ENCODE results near the gene THSD4.

The THSD4 gene

DNA sequence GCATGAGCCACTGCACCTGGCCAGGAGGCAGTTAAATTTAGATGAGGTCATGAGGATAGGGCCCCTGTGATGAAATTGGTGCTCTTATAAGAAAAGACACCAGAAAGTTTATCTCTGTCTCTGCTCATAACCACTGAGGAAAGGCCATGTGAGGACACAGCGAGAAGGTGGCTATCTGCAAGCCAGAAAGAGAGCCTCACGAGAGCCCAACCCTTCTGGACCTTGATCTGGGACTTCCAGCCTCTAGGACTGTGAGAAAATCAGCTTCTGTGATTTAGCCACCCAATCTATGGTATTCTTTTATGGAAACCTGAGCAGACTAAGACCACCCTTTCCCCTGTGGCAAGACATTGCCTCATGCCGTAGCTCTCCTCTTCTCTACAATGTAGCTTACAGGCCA, 337.6 kb downstream of the THSD4 start:
- peaks cover 5% of the 10 kb centered on the region for H3K4me1 ChIP-seq (ENCODE audit: control insufficient read depth, insufficient read depth, low read length, poor library complexity, severe bottlenecking)
- H3K27ac ChIP-seq (ENCODE audit: low read depth, low read length, severe bottlenecking): no peak overlapping the region
- H3K9me3 ChIP-seq (ENCODE audit: control insufficient read depth, low read length): no peaks in the 10 kb centered on the region
- 95 to 98% methylated on average over 3 of the region's 3 CpGs for WGBS, 2 experiments (ENCODE audit: insufficient coverage in 2 of 2)
- H3K4me3 ChIP-seq (ENCODE audit: extremely low read depth, insufficient read depth, low read length, poor library complexity, severe bottlenecking): no peak overlapping the region
- no peaks in the 10 kb centered on the region for H3K36me3 ChIP-seq (ENCODE audit: control insufficient read depth, insufficient read depth, low read length)

DNA sequence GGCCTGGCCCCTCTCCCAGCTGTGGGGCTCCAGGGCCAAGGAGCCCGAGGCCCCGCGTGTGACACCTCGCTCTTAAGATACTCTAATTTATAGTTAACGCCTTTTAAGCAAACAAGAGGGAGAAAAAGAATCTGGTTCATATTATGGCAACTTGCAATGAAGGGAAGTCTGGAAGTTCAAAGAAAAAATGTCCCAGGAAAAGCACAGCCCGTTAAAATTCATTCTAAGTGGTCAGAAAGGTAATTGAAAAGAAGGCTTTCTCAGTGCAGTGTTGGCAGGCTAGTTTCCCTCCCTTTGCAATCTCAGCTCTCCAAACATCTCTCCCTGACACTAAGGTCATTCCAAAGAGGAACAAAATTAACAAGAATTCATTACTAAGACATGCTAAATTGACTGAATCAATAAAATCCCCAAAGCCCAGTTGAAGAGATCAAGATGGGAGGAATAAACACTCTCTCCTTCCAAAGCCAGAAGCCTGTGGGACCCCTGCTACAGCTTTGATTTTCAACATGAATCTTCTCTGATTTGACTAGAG, 339.3 kb downstream of the THSD4 start:
- Histone ChIP-seq H3K9me3 (ENCODE audit: control insufficient read depth, low read length) (no peaks in the 10 kb centered on the region), H3K27ac (ENCODE audit: low read depth, low read length, severe bottlenecking) (no peak overlapping the region), H3K36me3 (ENCODE audit: control insufficient read depth, insufficient read depth, low read length) (no peaks in the 10 kb centered on the region), H3K4me3 (ENCODE audit: extremely low read depth, insufficient read depth, low read length, poor library complexity, severe bottlenecking) (no peak overlapping the region), H3K4me1 (ENCODE audit: control insufficient read depth, insufficient read depth, low read length, poor library complexity, severe bottlenecking) (no peaks in the 10 kb centered on the region)
- WGBS, 2 experiments (ENCODE audit: insufficient coverage in 2 of 2): 94% methylated on average over 6 of the region's 6 CpGs; no CpG with 5 or more reads in 1 of the 2 experiments

DNA sequence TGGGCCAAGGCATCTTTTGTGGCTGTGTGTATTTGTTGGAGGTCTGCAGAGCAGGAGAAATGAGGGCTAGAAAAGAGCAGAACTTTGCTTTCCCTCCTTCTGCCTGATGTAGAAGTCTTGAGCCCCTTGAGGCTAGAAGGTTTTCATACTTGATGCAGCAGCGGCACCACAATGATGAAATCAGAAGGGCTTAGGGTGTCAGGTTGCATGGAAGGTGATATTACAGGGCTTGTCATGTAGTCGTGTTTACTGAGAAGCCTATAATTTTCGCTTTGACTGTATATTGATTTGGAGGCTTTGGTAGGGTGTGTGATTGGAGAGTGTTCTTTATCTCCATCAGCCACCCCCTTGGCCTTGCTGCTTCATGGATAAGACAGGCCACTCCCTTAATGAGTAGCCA, 339.8 kb downstream of the THSD4 start:
- H3K27ac ChIP-seq (ENCODE audit: low read depth, low read length, severe bottlenecking): no peak overlapping the region
- no peaks in the 10 kb centered on the region for H3K9me3 ChIP-seq (ENCODE audit: control insufficient read depth, low read length)
- no peaks in the 10 kb centered on the region for H3K36me3 ChIP-seq (ENCODE audit: control insufficient read depth, insufficient read depth, low read length)
- H3K4me3 ChIP-seq (ENCODE audit: extremely low read depth, insufficient read depth, low read length, poor library complexity, severe bottlenecking): no peak overlapping the region
- 92% methylated on average over 2 of the region's 3 CpGs; no CpG with 5 or more reads in 1 of the 2 experiments for WGBS, 2 experiments (ENCODE audit: insufficient coverage in 2 of 2)
- H3K4me1 ChIP-seq (ENCODE audit: control insufficient read depth, insufficient read depth, low read length, poor library complexity, severe bottlenecking): no peaks in the 10 kb centered on the region

DNA sequence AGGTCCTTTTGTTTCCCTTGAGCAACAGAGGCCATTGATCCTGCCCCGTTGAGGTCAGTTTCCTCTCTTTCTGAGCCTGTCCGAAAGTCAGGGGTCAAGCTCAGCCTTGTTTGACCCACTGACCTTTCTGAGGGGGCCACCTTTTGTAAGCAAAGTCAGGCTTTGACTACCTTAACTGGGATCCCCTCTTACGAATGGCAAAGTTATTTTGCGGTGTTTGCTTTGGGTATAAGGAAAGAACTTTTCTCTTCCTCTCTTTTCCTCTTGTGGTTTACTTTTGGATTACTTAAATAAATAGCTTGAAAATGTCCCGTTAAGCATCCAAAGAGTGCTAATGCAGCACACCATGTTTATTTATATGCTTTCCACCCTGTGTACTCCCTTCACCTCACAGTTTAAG, 340.6 kb downstream of the THSD4 start:
- Histone ChIP-seq H3K36me3 (ENCODE audit: control insufficient read depth, insufficient read depth, low read length) (no peaks in the 10 kb centered on the region), H3K27ac (ENCODE audit: low read depth, low read length, severe bottlenecking) (no peak overlapping the region), H3K4me1 (ENCODE audit: control insufficient read depth, insufficient read depth, low read length, poor library complexity, severe bottlenecking) (no peaks in the 10 kb centered on the region), H3K9me3 (ENCODE audit: control insufficient read depth, low read length) (no peaks in the 10 kb centered on the region), H3K4me3 (ENCODE audit: extremely low read depth, insufficient read depth, low read length, poor library complexity, severe bottlenecking) (no peak overlapping the region)
- 90 to 94% methylated on average over 2 of the region's 5 CpGs for WGBS, 2 experiments (ENCODE audit: insufficient coverage in 2 of 2)

DNA sequence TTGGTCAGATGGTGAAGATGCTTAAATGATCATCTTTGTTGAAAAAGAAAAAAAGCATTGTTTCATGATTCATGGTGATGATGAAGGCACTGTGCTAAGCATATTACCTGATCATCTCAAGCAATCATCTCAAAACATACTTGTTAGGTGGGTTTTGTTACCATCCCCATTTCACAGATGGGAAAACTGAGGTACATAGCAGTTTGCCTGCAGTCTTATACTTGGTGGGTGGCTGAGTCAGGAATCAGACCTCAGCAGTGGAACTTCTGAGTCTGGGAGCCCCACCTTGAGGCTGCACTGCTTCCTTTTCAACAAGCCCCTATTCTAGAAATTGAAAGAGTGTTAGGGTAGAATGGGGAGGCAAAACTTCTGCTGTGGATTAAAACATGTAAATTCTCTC, 341.1 kb downstream of the THSD4 start:
- H3K9me3 ChIP-seq (ENCODE audit: control insufficient read depth, low read length): no peaks in the 10 kb centered on the region
- no peaks in the 10 kb centered on the region for H3K36me3 ChIP-seq (ENCODE audit: control insufficient read depth, insufficient read depth, low read length)
- H3K27ac ChIP-seq (ENCODE audit: low read depth, low read length, severe bottlenecking): no peak overlapping the region
- no peaks in the 10 kb centered on the region for H3K4me1 ChIP-seq (ENCODE audit: control insufficient read depth, insufficient read depth, low read length, poor library complexity, severe bottlenecking)
- H3K4me3 ChIP-seq (ENCODE audit: extremely low read depth, insufficient read depth, low read length, poor library complexity, severe bottlenecking): no peak overlapping the region

DNA sequence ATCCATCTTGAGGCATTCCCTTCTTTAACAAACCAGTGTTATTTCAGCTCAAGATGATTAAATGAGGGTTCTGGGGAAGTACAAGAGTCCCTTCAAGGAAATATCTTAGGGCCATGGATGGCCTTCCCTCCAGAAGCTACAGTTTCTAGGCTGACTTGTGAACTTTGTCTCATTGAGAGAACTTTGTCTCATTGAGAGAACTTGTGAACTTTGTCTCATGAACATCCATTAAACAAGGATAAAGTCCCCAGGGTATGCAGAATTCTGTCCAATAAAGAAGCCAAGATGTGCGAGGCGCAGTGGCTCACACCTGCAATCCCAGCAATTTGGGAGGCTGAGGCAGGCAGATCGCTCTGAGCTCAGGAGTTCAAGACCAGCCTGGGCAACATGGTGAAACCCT, 341.5 kb downstream of the THSD4 start:
- Histone ChIP-seq H3K4me1 (ENCODE audit: control insufficient read depth, insufficient read depth, low read length, poor library complexity, severe bottlenecking) (no peaks in the 10 kb centered on the region), H3K27ac (ENCODE audit: low read depth, low read length, severe bottlenecking) (no peak overlapping the region), H3K4me3 (ENCODE audit: extremely low read depth, insufficient read depth, low read length, poor library complexity, severe bottlenecking) (no peak overlapping the region), H3K9me3 (ENCODE audit: control insufficient read depth, low read length) (no peaks in the 10 kb centered on the region), H3K36me3 (ENCODE audit: control insufficient read depth, insufficient read depth, low read length) (no peaks in the 10 kb centered on the region)
- 87 to 89% methylated on average over 3 of the region's 3 CpGs for WGBS, 2 experiments (ENCODE audit: insufficient coverage in 2 of 2)

DNA sequence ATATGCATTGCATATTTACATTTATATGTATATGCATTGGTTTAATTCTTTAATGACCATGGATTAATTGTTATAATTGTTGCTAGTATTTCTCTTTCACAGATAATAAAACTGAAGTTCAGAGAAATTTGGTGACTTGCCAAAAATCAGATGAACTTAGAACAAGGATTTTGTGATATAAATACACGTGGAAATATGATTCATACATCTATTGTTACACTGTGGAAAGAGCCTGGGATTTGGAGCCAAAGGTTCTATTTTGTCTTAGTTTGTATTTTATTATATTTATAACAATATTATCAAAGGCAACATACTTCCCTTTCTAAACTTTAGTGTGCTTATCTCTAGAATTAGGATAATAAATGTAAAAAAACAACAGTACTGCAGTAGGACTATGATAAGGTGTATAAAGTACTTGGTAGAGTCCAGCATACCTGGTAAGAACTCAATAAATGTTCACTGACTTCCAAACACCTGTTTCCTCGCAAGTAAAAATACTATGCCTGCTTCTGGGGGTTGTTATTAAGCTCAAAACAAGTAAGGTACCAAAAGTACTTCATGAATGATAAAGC, 342.9 kb downstream of the THSD4 start:
- 80% methylated on average over 1 of the region's 2 CpGs; no CpG with 5 or more reads in 1 of the 2 experiments for WGBS, 2 experiments (ENCODE audit: insufficient coverage in 2 of 2)
- Histone ChIP-seq H3K4me1 (ENCODE audit: control insufficient read depth, insufficient read depth, low read length, poor library complexity, severe bottlenecking) (no peaks in the 10 kb centered on the region), H3K4me3 (ENCODE audit: extremely low read depth, insufficient read depth, low read length, poor library complexity, severe bottlenecking) (no peak overlapping the region)

DNA sequence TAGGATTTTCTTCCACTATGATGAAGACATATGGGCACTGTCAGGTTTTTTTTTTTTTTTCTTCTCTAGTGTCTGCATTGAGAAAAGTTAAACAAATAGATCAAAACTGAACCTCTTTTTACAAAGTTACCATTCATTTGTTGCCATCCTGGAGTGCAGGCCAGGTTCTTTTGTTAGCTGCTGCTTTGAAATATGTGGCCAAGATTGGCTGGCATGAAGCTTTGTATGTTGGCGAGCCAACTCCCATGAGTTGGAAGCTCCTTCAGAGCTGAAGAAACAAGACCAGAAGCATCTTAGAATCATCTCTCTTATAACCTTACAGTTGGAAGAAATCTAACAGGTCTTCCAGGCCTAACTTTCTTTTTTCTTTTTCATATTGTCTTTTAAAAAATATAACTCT, 346.5 kb downstream of the THSD4 start:
- H3K36me3 ChIP-seq (ENCODE audit: control insufficient read depth, insufficient read depth, low read length): no peaks in the 10 kb centered on the region
- H3K4me3 ChIP-seq (ENCODE audit: extremely low read depth, insufficient read depth, low read length, poor library complexity, severe bottlenecking): no peak overlapping the region
- no peak overlapping the region for H3K27ac ChIP-seq (ENCODE audit: low read depth, low read length, severe bottlenecking)
- 83 to 100% methylated on average over 1 of the region's 1 CpG for WGBS, 2 experiments (ENCODE audit: insufficient coverage in 2 of 2)
- H3K9me3 ChIP-seq (ENCODE audit: control insufficient read depth, low read length): no peaks in the 10 kb centered on the region
- H3K4me1 ChIP-seq (ENCODE audit: control insufficient read depth, insufficient read depth, low read length, poor library complexity, severe bottlenecking): no peaks in the 10 kb centered on the region

More for the DNA sequence above, 342.9 kb downstream of the THSD4 start:
- H3K9me3 ChIP-seq (ENCODE audit: control insufficient read depth, low read length): no peaks in the 10 kb centered on the region
- no peak overlapping the region for H3K27ac ChIP-seq (ENCODE audit: low read depth, low read length, severe bottlenecking)
- H3K36me3 ChIP-seq (ENCODE audit: control insufficient read depth, insufficient read depth, low read length): no peaks in the 10 kb centered on the region

DNA sequence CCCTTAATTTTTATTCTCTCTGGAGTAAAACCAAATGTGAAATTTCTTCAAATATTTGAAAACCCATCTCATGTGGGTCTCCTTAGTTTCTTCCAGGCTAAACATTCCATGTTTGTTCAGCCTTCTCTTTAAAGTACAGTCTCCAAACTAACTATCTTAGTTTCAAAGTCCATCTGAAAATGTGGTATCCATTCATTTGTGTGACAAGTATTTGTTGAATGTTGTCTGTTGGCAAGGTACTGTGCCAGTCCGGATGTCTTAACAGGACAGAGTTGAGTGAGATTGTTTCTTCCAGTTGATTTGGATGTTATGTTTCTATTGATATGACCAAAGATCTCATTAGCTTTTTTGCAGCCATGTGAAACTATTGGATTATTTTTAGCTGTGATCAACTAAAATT, 347.4 kb downstream of the THSD4 start:
- Histone ChIP-seq H3K4me3 (ENCODE audit: extremely low read depth, insufficient read depth, low read length, poor library complexity, severe bottlenecking) (no peak overlapping the region), H3K4me1 (ENCODE audit: control insufficient read depth, insufficient read depth, low read length, poor library complexity, severe bottlenecking) (no peaks in the 10 kb centered on the region), H3K36me3 (ENCODE audit: control insufficient read depth, insufficient read depth, low read length) (no peaks in the 10 kb centered on the region), H3K9me3 (ENCODE audit: control insufficient read depth, low read length) (no peaks in the 10 kb centered on the region), H3K27ac (ENCODE audit: low read depth, low read length, severe bottlenecking) (no peak overlapping the region)
- 100% methylated on average over 1 of the region's 1 CpG for WGBS, 2 experiments (ENCODE audit: insufficient coverage in 2 of 2)

DNA sequence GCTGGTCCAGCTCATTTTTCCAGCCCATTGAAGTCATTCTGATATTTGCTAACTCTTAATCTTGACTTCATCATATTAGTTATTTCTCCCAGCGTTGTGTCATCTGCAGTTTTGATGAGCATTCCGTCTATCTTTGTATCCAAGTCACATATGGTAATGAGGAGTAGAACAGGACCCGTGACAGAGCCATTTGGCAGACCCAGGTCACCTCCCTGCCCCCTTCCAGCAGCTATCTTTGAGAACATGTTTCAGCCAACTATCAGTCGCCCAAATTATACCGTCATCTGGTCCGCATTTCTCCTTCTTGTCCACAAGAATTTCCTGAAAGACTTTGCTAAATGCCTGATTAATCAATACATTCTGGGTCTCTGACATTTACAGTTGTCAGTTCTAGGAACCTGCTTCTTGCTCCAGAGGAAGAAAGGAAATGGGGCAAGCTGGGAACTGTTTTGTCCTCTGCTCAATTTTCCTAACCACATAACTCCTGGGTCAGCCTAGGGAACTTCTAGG, 347.9 kb downstream of the THSD4 start:
- Histone ChIP-seq H3K4me3 (ENCODE audit: extremely low read depth, insufficient read depth, low read length, poor library complexity, severe bottlenecking) (no peak overlapping the region), H3K4me1 (ENCODE audit: control insufficient read depth, insufficient read depth, low read length, poor library complexity, severe bottlenecking) (no peaks in the 10 kb centered on the region), H3K9me3 (ENCODE audit: control insufficient read depth, low read length) (no peaks in the 10 kb centered on the region), H3K27ac (ENCODE audit: low read depth, low read length, severe bottlenecking) (no peak overlapping the region), H3K36me3 (ENCODE audit: control insufficient read depth, insufficient read depth, low read length) (no peaks in the 10 kb centered on the region)
- 96 to 97% methylated on average over 3 to 6 of the region's 6 CpGs for WGBS, 2 experiments (ENCODE audit: insufficient coverage in 2 of 2)

DNA sequence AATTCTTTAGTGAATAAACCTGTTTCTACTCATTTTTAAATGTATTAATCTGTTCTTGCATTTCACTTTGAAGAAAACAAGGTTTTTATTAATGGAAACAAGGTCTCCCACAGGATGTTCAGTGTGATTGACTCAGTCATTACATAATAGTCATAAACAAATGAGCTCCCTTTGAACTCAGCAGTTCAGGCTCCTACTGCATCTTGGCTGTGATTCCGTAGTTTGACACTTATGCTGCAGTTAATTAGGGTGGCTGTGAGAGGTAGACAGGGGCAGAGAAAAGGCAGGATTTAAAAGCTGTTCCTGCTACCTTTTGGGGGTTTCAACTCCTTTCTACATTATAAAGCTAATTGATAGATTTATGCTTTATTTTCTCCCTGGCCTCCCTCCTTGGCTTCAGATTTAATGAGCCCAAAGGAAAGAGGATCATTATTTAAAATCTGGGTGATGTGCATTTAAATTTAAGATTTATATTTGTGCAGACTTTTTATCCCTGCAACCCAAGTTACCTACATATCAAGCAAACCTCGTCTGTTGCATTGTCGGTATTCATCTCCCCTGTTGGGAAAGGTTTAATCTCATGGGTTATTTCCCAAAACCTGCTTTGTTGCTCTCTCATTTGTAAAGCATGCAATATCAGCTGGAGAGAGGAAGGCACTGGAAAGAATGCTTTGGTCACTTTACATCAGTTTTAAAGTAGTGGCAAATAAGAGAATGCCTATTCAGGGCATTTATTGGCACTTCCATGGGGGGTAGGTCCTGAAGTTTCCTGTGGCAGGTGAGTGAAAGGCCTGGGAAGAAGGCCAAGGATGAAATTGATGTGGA, 350.1 kb downstream of the THSD4 start:
- 40% methylated on average over 1 of the region's 3 CpGs; no CpG with 5 or more reads in 1 of the 2 experiments for WGBS, 2 experiments (ENCODE audit: insufficient coverage in 2 of 2)

More for the DNA sequence above, 350.1 kb downstream of the THSD4 start:
- Histone ChIP-seq H3K9me3 (ENCODE audit: control insufficient read depth, low read length) (no peaks in the 10 kb centered on the region), H3K27ac (ENCODE audit: low read depth, low read length, severe bottlenecking) (no peak overlapping the region), H3K4me3 (ENCODE audit: extremely low read depth, insufficient read depth, low read length, poor library complexity, severe bottlenecking) (no peak overlapping the region), H3K4me1 (ENCODE audit: control insufficient read depth, insufficient read depth, low read length, poor library complexity, severe bottlenecking) (no peaks in the 10 kb centered on the region), H3K36me3 (ENCODE audit: control insufficient read depth, insufficient read depth, low read length) (no peaks in the 10 kb centered on the region)
